ENCODE results near the gene OR2A14.
"Not testable (repeated sequence)": the region's sequence is repeated elsewhere in the genome, so short reads cannot be mapped to it uniquely, and the experiment has no call there.

OR2A14 gene

DNA sequence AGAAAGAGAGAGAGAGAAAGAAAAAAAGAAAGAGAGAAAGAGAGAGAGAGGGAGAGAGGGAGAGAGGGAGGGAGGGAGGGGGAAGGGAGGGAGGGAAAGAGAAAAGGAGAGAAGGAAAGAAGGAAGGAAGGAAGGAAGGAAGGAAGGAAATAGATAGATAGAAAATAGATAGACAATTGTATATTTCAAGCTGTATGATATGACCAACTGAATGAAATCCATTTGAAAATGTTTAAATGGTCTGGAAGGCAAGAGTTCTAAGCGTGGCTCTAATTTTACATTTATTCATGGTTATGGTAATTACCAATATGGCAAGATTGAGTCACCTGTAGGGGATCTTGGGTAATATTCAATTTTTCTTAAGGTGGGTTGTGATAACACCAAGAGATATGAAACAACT, 35.9 kb downstream of the OR2A14 start:
- Histone ChIP-seq H3K36me3 (ENCODE audit: insufficient read depth, low read length) (no peaks in the 10 kb centered on the region), H3K27ac (ENCODE audit: low read depth, low read length) (no peak overlapping the region), H3K9me3 (ENCODE audit: low read length) (no peaks in the 10 kb centered on the region), H3K4me3 (ENCODE audit: low read depth in 1 of 2, low read length in 2 of 2) (no peak overlapping the region), H3K4me1 (ENCODE audit: insufficient read depth, low read length) (no peaks in the 10 kb centered on the region), H3K9ac (ENCODE audit: low read length) (no peak overlapping the region), H3K27me3 (ENCODE audit: control insufficient read depth in 1 of 2, insufficient read depth in 2 of 2, low read length in 2 of 2) (no peaks in the 10 kb centered on the region)

GRCh38 chr7:144164784-144165183, 41.8 kb downstream of the OR2A14 start:
- H3K36me3 ChIP-seq (ENCODE audit: insufficient read depth, low read length) = no peaks in the 10 kb centered on the region
- no peaks in the 10 kb centered on the region for H3K9me3 ChIP-seq (ENCODE audit: low read length)
- H3K4me1 ChIP-seq (ENCODE audit: insufficient read depth, low read length) = no peaks in the 10 kb centered on the region
- no peak overlapping the region for H3K4me3 ChIP-seq (ENCODE audit: low read depth in 1 of 2, low read length in 2 of 2)
- H3K9ac ChIP-seq (ENCODE audit: low read length) = no peak overlapping the region
- no peaks in the 10 kb centered on the region for H3K27me3 ChIP-seq (ENCODE audit: control insufficient read depth in 1 of 2, insufficient read depth in 2 of 2, low read length in 2 of 2)
- no peak overlapping the region for H3K27ac ChIP-seq (ENCODE audit: low read depth, low read length)

DNA sequence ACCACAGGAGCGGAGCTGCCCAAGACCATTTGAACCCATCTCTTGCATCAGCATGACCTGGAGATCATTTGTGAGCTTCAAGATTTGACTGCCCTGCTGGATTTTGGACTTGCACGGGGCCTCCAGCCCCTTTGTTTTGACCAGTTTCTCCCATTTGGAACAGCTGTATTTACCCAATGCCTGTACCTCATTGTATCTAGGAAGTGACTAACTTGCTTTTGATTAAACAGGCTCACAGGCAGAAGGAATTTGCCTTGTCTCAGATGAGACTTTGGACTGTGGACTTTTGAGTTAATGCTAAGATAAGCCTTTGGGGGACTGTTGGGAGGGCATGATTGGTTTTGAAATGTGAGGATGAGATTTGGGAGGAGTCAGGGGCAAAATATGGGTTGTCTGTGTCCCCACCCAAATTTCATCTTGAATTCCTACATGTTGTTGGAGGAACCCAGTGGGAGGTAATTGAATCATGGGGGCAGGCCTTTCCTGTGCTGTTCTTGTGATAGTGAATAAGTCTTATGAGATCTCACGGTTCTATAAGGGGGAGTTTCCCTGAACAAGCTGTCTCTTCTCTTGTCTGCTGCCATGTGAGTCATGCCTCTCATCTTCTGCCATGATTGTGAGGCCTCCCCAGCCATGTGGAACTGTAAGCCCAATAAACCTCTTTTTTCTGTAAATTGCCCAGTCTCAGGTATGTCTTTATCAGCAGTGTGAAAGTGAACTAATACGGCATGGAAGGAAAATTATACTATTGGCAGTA, 48.8 kb downstream of the OR2A14 start:
- not testable (repeated sequence) for H3K4me1 ChIP-seq (ENCODE audit: insufficient read depth, low read length); H3K9ac ChIP-seq (ENCODE audit: low read length); H3K27me3 ChIP-seq (ENCODE audit: control insufficient read depth in 1 of 2, insufficient read depth in 2 of 2, low read length in 2 of 2); H3K4me3 ChIP-seq (ENCODE audit: low read depth in 1 of 2, low read length in 2 of 2); H3K9me3 ChIP-seq (ENCODE audit: low read length); H3K36me3 ChIP-seq (ENCODE audit: insufficient read depth, low read length); H3K27ac ChIP-seq (ENCODE audit: low read depth, low read length)

- Histone ChIP-seq H3K9me3 (ENCODE audit: low read length) (no peaks in the 10 kb centered on the region), H3K4me1 (ENCODE audit: insufficient read depth, low read length) (no peaks in the 10 kb centered on the region), H3K27me3 (ENCODE audit: control insufficient read depth in 1 of 2, insufficient read depth in 2 of 2, low read length in 2 of 2) (no peaks in the 10 kb centered on the region), H3K4me3 (ENCODE audit: low read depth in 1 of 2, low read length in 2 of 2) (no peak overlapping the region), H3K9ac (ENCODE audit: low read length) (no peak overlapping the region), H3K36me3 (ENCODE audit: insufficient read depth, low read length) (no peaks in the 10 kb centered on the region), H3K27ac (ENCODE audit: low read depth, low read length) (no peak overlapping the region)
Observed at GRCh38 chr7:144174613-144175012, 51.6 kb downstream of the OR2A14 start.

DNA sequence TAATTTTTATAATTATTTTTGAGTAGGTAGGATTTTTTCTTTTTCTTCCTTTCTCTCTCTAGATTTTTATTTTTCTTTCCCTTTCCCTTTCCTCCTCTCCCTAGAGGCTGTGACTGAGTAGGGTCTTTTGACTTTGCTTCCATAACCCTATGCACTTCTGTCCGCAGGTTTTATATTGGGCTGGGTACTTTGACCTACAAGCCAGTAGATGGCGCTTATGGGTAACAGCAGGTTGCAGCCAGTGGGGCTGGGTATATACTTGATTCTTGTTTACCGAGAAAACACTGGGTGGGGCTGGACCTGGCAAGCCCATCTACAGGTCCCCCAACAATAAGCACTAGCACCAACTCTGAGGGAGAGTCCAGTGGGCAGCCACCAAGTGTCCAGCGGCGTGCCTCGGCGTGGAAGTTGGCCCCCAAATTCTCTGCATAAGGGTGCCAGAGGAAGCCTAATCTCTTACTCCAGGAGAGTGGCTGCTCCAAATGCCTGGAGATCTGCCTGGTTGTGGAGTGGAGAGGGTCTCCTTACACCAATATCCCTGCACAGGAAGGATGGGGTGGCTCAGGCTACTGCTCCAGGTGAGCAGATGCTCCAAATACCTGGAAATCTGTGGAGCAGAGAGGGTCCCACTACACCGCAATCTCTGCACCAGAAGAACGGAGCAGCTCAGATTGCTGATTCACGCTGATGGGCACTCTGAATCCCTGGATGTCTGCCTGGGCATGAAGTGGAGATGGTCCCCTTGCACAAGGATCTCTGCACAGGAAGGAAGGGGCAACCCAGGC, 55.6 kb downstream of the OR2A14 start:
- H3K9me3 ChIP-seq (ENCODE audit: low read length); H3K9ac ChIP-seq (ENCODE audit: low read length); H3K27ac ChIP-seq (ENCODE audit: low read depth, low read length); H3K27me3 ChIP-seq (ENCODE audit: control insufficient read depth in 1 of 2, insufficient read depth in 2 of 2, low read length in 2 of 2); H3K4me1 ChIP-seq (ENCODE audit: insufficient read depth, low read length); H3K36me3 ChIP-seq (ENCODE audit: insufficient read depth, low read length); H3K4me3 ChIP-seq (ENCODE audit: low read depth in 1 of 2, low read length in 2 of 2): not testable (repeated sequence)

DNA sequence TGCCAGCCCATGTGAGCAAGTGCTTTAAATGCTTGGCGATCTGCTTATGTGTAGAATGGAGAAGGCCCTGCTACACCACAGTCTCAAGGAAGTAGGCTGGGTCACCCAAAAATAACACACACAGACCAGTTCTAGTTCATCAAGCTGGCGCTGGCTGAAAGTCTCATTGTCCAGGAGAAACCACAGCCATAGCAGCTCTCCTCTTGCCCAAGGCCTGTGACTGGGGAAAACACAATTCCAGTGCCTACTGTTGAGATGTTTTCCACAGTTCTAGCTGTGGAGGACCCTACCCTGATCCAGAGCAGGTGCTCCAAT, 56.1 kb downstream of the OR2A14 start:
- not testable (repeated sequence) for H3K27me3 ChIP-seq (ENCODE audit: control insufficient read depth in 1 of 2, insufficient read depth in 2 of 2, low read length in 2 of 2); H3K4me3 ChIP-seq (ENCODE audit: low read depth in 1 of 2, low read length in 2 of 2); H3K4me1 ChIP-seq (ENCODE audit: insufficient read depth, low read length); H3K36me3 ChIP-seq (ENCODE audit: insufficient read depth, low read length); H3K27ac ChIP-seq (ENCODE audit: low read depth, low read length); H3K9me3 ChIP-seq (ENCODE audit: low read length); H3K9ac ChIP-seq (ENCODE audit: low read length)

Measured in muscle layer of colon (tissue), 2 donors.